Naive thymus-derived CD8-positive, alpha-beta T cell (primary cell): ENCODE data around the gene PALLD. TPM values are rescaled to one million over a fixed set of nuclear protein-coding genes. Genes with fewer than 3 reads are reported as not detected.
A peak's percentile ranks its signal among the peaks of the same experiment; 100 is the strongest.

Experiments
- ATAC-seq, 2 donors: fragments of 150-1000 bp; cut with Tn5 transposase in 1 of 2; sonication (Bioruptor Pico), chemical (Tn5 transposase) in 1 of 2; 1 replicate in 1 of 2; 2 replicates in 1 of 2; pipeline ENCODE4 v1.10.0; 2021; ENCODE audit warnings: mild to moderate bottlenecking in 2 of 2, moderate library complexity in 2 of 2
- POLR2A ChIA-PET: fragments of 350-600 bp; sonication (Branson Sonifier 250); formaldehyde crosslinking; loops from one replicate; lab custom pipeline; 2021; ENCODE audit warnings: antibody characterized with exemption; lab: Charles Lee
- DNase-seq, 10 donors: peaks; one replicate each; pipeline versions ENCODE4 v3.0.0 to v3.0.0-alpha.2; 2020 to 2022
- H3K27ac Mint-ChIP-seq, 10 donors: one replicate each; pipeline ENCODE4 v1.8.0; 2020 to 2022; ENCODE audit warnings: mild to moderate bottlenecking in 10 of 10, mixed read lengths in 10 of 10, moderate library complexity in 4 of 10, inconsistent platforms in 1 of 10
- H3K27me3 Mint-ChIP-seq, 5 donors: one replicate each; pipeline ENCODE4 v1.8.0; 2021 to 2022; ENCODE audit warnings: mixed read lengths in 5 of 5
- H3K36me3 Mint-ChIP-seq, 3 donors: one replicate each; pipeline ENCODE4 v1.8.0; 2020 to 2022; ENCODE audit warnings: mixed read lengths in 3 of 3, mild to moderate bottlenecking in 2 of 3, inconsistent platforms in 1 of 3
- H3K4me1 Mint-ChIP-seq, 4 donors: one replicate each; pipeline ENCODE4 v1.8.0; 2021 to 2022; ENCODE audit warnings: mixed read lengths in 4 of 4
- H3K4me3 Mint-ChIP-seq, 10 donors: one replicate each; pipeline ENCODE4 v1.8.0; 2020 to 2022; ENCODE audit warnings: mild to moderate bottlenecking in 10 of 10, mixed read lengths in 10 of 10, moderate library complexity in 6 of 10, inconsistent platforms in 1 of 10
- H3K9me3 Mint-ChIP-seq, 9 donors: one replicate each; pipeline ENCODE4 v1.8.0; 2020 to 2022; ENCODE audit warnings: mixed read lengths in 9 of 9, mild to moderate bottlenecking in 3 of 9, inconsistent platforms in 1 of 9, moderate library complexity in 1 of 9
- polyA plus RNA-seq, 3 donors: library from polyadenylated mRNA; unstranded; fragments of 300-500 nt; fragmentation: Illumina TruSeq; gene quantifications; one replicate each; pipeline ENCODE4 v1.2.3, GENCODE V29; 2021
- total RNA-seq, 8 experiments: library from RNA in 2 of 8; stranded (reverse) in 2 of 8; gene quantifications; one replicate each; pipeline ENCODE4 v1.2.3 and lab custom pipeline; 2021 to 2026

PALLD gene
- total and polyA plus RNA-seq, 5 experiments from 2014 or later, result 0.08 to 0.34 (median 0.32) TPM; not detected in 2

GRCh38 chr4:168886351-168886750 lies 389.5 kb downstream of the PALLD start:
- peaks cover 0 to 7% (median 3%) of the 10 kb centered on the region in 3 donors for H3K36me3 Mint-ChIP-seq
- DNase-seq, result no peak
- no peak overlapping the region for H3K4me3 Mint-ChIP-seq
- POLR2A ChIA-PET, result interaction anchor here (0.7 kb wide), 1 partner anchor 543 kb away, joined by 8 read pairs; no protein-coding TSS in a partner anchor
- ATAC-seq, result no peak
- H3K9me3 Mint-ChIP-seq, result no peaks in the 10 kb centered on the region
- H3K27ac Mint-ChIP-seq, result no peak overlapping the region
- peaks cover 0 to 5% (median 0%) of the 10 kb centered on the region in 4 donors for H3K4me1 Mint-ChIP-seq
- peaks cover 3 to 8% (median 6%) of the 10 kb centered on the region in 5 donors for H3K27me3 Mint-ChIP-seq

DNA sequence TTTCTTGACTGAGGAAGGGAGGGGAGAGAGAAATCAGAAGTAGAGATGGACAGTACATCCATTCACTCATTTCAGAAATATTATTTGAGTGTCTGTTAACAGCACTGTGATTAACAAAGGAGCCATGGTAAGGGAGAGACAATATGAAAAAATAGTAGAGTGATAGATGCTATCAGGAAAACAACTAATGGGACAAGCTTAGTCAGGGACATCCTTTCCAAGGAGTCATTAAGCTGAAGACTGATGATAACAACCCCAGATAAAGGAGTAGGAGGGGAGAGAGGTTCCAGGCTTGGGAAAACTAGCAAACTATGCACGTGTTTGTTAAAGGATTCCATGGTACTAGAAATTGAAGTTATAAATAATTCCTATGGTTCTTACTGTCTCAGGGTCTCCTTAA lies 391.0 kb downstream of the PALLD start:
- Mint-ChIP-seq H3K9me3 (no peaks in the 10 kb centered on the region), H3K27me3 (peaks cover 0 to 2% (median 0%) of the 10 kb centered on the region in 5 donors), H3K4me1 (no peaks in the 10 kb centered on the region), H3K27ac (no peak overlapping the region), H3K36me3 (peaks cover 0 to 10% (median 7%) of the 10 kb centered on the region in 3 donors), H3K4me3 (no peak overlapping the region)
- POLR2A ChIA-PET, result no interaction called here
- DNase-seq, result no peak
- ATAC-seq, result no peak

GRCh38 chr4:168888715-168889215 lies 391.9 kb downstream of the PALLD start:
- peaks cover 0 to 2% (median 0%) of the 10 kb centered on the region in 5 donors for H3K27me3 Mint-ChIP-seq
- ATAC-seq (no peak), DNase-seq (no peak)
- H3K36me3 Mint-ChIP-seq, result peaks cover 0 to 13% (median 10%) of the 10 kb centered on the region in 3 donors
- H3K4me1 Mint-ChIP-seq, result no peaks in the 10 kb centered on the region
- H3K27ac Mint-ChIP-seq, result peak overlapping the region in 1 of 10 donors; percentile 28
- H3K4me3 Mint-ChIP-seq, result no peak overlapping the region
- POLR2A ChIA-PET, result no interaction called here
- no peaks in the 10 kb centered on the region for H3K9me3 Mint-ChIP-seq

DNA sequence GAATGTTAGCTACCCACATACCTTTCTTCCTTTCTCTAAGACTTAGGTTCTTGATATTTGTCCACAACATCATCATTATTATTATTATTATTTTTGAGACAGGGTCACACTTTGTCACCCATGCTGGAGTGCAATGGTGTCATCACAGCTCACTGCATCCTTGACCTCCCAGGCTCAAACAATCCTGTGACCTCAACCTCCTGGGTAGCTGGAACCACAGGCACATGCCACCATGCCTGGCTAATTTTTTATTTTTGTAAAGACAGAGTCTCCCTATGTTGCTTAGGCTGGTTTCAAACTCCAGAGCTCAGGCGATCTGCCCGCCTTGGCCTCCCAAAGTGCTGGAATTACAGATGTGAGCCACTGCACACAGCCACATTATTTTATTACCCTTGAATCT lies 394.2 kb downstream of the PALLD start:
- DNase-seq, result no peak
- POLR2A ChIA-PET, result no interaction called here
- H3K36me3 Mint-ChIP-seq, result peaks cover 5 to 22% (median 17%) of the 10 kb centered on the region in 3 donors
- H3K27ac Mint-ChIP-seq, result no peak overlapping the region
- no peak for ATAC-seq
- H3K4me3 Mint-ChIP-seq, result no peak overlapping the region
- H3K4me1 Mint-ChIP-seq, result no peaks in the 10 kb centered on the region
- H3K9me3 Mint-ChIP-seq, result no peaks in the 10 kb centered on the region
- no peaks in the 10 kb centered on the region for H3K27me3 Mint-ChIP-seq

DNA sequence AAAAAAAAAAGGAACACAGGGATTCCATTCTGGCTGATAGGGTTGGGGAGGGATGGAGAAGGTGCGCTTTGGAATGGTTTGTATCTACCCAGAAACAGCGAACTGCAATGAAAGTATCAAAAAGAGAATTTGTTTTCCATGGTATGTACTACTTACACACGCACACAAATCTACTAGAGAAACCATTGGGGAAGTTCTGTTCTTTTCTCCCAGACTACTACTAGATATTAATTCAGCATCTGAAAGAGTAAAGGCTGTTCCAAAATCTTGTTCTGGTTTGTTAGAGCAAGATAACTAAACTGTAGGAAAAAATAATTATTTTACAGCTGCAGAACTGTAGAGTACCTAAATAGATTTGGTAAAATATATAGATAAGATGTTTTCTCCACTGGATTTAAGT lies 394.8 kb downstream of the PALLD start:
- no peaks in the 10 kb centered on the region for H3K27me3 Mint-ChIP-seq
- H3K4me1 Mint-ChIP-seq, result no peaks in the 10 kb centered on the region
- H3K4me3 Mint-ChIP-seq, result no peak overlapping the region
- no peaks in the 10 kb centered on the region for H3K9me3 Mint-ChIP-seq
- ATAC-seq, result no peak
- peaks cover 5 to 22% (median 17%) of the 10 kb centered on the region in 3 donors for H3K36me3 Mint-ChIP-seq
- DNase-seq, result no peak
- POLR2A ChIA-PET, result no interaction called here
- no peak overlapping the region for H3K27ac Mint-ChIP-seq

- no peak overlapping the region for H3K4me3 Mint-ChIP-seq
- peaks cover 5 to 22% (median 17%) of the 10 kb centered on the region in 3 donors for H3K36me3 Mint-ChIP-seq
- no peak overlapping the region for H3K27ac Mint-ChIP-seq
- no peaks in the 10 kb centered on the region for H3K9me3 Mint-ChIP-seq
- ATAC-seq (no peak), DNase-seq (no peak)
- no peaks in the 10 kb centered on the region for H3K27me3 Mint-ChIP-seq
- H3K4me1 Mint-ChIP-seq, result no peaks in the 10 kb centered on the region
- POLR2A ChIA-PET, result no interaction called here
These were observed 395.6 kb downstream of the PALLD start for GRCh38 chr4:168892475-168892874.

GRCh38 chr4:168893205-168893604 lies 396.4 kb downstream of the PALLD start:
- Mint-ChIP-seq H3K4me3 (no peak overlapping the region), H3K36me3 (peaks cover 5 to 22% (median 17%) of the 10 kb centered on the region in 3 donors), H3K27me3 (no peaks in the 10 kb centered on the region), H3K27ac (no peak overlapping the region), H3K9me3 (no peaks in the 10 kb centered on the region), H3K4me1 (no peaks in the 10 kb centered on the region)
- POLR2A ChIA-PET, result no interaction called here
- DNase-seq, result no peak
- no peak for ATAC-seq

DNA sequence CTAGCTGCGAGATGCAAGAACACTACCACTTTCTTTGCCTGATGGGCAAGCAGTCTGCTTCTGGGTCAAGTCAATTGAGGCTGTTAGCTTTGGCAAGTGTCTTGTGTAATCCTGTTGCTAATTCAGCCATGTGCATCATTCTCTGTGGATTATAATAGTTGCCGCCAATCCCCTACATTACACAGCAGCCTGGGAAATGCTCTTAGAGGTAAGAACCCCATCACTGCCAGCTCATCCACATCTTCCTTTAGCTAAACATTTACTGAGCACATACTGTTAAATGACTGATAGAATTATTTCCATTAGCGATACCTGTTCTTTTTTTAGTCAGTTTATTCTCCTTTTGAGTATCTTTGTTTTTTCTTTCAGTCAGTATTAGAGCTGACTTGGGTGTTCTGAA lies 397.0 kb downstream of the PALLD start:
- DNase-seq, result no peak
- POLR2A ChIA-PET, result no interaction called here
- Mint-ChIP-seq H3K27ac (no peak overlapping the region), H3K9me3 (no peaks in the 10 kb centered on the region), H3K4me1 (no peaks in the 10 kb centered on the region), H3K27me3 (no peaks in the 10 kb centered on the region), H3K36me3 (peaks cover 5 to 22% (median 17%) of the 10 kb centered on the region in 3 donors), H3K4me3 (no peak overlapping the region)
- ATAC-seq, result no peak

DNA sequence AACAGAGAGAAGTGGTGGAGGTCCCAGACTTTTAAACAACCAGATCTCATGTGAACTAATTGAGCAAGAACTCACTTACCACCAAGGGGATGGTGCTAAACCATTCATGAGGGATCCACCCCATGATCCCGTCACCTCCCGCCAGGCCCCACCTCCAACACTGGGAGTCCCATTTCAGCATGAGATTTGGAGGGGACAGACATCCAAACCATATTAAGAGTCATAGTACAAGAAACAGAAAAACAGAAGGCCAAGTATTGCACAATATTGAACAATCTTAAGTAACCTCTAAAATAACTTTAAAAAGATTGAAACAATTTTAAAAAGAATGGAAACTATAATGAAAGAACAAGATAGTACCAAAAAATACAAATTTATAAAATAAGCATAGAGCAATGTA lies 403.2 kb downstream of the PALLD start:
- no peaks in the 10 kb centered on the region for H3K4me1 Mint-ChIP-seq
- H3K27ac Mint-ChIP-seq, result no peak overlapping the region
- no peak overlapping the region for H3K4me3 Mint-ChIP-seq
- no peaks in the 10 kb centered on the region for H3K27me3 Mint-ChIP-seq
- H3K36me3 Mint-ChIP-seq, result peaks cover 0 to 3% (median 0%) of the 10 kb centered on the region in 3 donors
- POLR2A ChIA-PET, result no interaction called here
- no peaks in the 10 kb centered on the region for H3K9me3 Mint-ChIP-seq
- DNase-seq, result no peak
- no peak for ATAC-seq

DNA sequence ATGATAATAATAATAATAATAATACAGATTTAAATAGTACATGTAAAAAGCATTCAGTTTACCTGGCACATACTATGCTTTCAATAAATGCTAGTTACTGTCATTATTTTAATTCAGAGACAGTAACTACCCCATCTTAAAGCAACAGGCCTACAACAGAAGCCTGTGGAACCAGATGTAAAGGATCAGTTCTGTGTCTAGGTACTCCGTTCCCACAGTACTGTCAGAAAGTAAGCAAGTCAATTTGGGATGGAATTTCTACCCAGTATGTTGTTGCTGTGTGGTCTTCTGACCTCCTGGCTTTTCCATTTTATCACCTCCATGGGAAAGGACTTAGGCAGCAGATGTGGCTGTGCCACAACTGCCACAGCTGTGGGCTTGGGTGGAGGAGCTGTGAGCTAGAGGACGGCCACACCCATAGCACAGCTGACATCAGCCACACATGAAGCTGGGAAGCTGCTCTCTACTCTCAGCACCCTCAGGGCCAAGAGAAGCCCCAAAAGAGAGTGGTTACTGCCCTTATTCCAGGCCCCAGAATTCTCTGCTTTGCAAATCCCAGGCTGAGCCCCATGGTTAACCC lies 410.4 kb downstream of the PALLD start:
- H3K4me1 Mint-ChIP-seq, result peaks cover 0 to 4% (median 0%) of the 10 kb centered on the region in 4 donors
- POLR2A ChIA-PET, result no interaction called here
- no peak overlapping the region for H3K4me3 Mint-ChIP-seq
- no peaks in the 10 kb centered on the region for H3K27me3 Mint-ChIP-seq
- peaks cover 0 to 3% (median 0%) of the 10 kb centered on the region in 3 donors for H3K36me3 Mint-ChIP-seq
- no peaks in the 10 kb centered on the region for H3K9me3 Mint-ChIP-seq
- H3K27ac Mint-ChIP-seq, result peak overlapping the region in 1 of 10 donors; percentile 62
- no peak for ATAC-seq
- no peak for DNase-seq

DNA sequence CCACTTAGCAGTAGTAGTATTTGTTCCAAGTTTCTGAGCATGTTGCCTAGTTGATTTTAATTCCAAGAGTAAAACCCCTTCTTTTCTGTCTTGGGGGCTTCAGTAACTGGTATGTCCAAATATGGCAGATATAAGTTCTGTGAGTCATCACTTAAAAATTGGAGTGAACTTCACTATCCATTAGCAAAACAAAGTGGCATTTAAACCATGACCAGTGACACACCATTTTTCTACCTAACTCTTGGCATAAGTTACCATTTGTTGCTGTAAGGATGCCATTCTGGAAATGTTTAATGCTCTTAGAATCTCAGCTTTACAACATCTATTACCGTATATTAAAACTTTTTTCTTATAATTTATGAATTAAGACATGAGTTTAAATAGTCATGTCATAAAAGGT lies 411.2 kb downstream of the PALLD start:
- no peaks in the 10 kb centered on the region for H3K9me3 Mint-ChIP-seq
- no peak overlapping the region for H3K27ac Mint-ChIP-seq
- no peak overlapping the region for H3K4me3 Mint-ChIP-seq
- no peaks in the 10 kb centered on the region for H3K36me3 Mint-ChIP-seq
- no peak for ATAC-seq
- no peak for DNase-seq
- H3K4me1 Mint-ChIP-seq, result peaks cover 0 to 4% (median 0%) of the 10 kb centered on the region in 4 donors
- no peaks in the 10 kb centered on the region for H3K27me3 Mint-ChIP-seq
- POLR2A ChIA-PET, result no interaction called here

DNA sequence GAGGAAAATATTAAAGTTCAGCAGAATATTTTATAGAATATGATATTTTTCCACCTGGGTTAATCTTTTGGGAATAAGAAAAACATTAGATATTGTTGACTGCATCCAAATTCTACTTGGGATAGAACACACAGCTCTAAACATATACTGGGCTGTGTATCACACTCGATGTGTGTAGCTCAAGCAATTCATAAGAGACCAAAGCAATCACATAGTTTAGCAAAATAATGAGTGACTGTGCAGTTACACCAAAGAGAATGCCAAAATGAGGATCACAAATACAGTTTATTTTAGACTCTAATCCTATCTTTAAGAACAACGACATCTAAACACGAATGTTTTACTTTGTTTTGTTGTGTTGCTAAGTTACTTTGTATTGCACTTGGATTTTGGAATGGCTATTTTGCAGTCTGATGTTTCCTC lies 412.0 kb downstream of the PALLD start:
- POLR2A ChIA-PET, result no interaction called here
- no peak overlapping the region for H3K4me3 Mint-ChIP-seq
- no peak overlapping the region for H3K27ac Mint-ChIP-seq
- H3K36me3 Mint-ChIP-seq, result no peaks in the 10 kb centered on the region
- H3K4me1 Mint-ChIP-seq, result peaks cover 0 to 4% (median 0%) of the 10 kb centered on the region in 4 donors
- H3K9me3 Mint-ChIP-seq, result no peaks in the 10 kb centered on the region
- no peaks in the 10 kb centered on the region for H3K27me3 Mint-ChIP-seq
- no peak for DNase-seq
- no peak for ATAC-seq

DNA sequence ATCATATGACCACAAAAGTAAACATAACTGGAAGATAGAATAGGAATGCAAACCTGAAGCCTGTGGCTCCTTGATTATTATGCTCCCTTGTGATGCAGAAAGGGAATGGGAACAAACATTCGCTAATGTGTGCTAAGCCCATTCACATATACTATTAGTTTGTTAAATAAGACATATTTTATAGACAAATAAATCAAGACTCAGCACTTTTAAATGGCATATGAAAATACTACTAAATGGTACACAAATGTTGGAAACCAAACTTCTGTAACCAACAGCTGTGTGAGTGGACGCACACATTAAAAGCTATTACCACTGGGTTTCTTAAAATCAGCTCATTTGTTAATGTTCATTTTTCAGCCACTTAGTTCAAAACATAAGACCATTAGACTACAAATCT lies 417.2 kb downstream of the PALLD start:
- H3K4me3 Mint-ChIP-seq, result no peak overlapping the region
- no peaks in the 10 kb centered on the region for H3K27me3 Mint-ChIP-seq
- DNase-seq, result no peak
- no peak overlapping the region for H3K27ac Mint-ChIP-seq
- no peaks in the 10 kb centered on the region for H3K36me3 Mint-ChIP-seq
- POLR2A ChIA-PET, result no interaction called here
- no peaks in the 10 kb centered on the region for H3K4me1 Mint-ChIP-seq
- H3K9me3 Mint-ChIP-seq, result no peaks in the 10 kb centered on the region
- no peak for ATAC-seq
